ENCODE data around the gene EIF4E.
"Not testable (repeated sequence)": the region's sequence is repeated elsewhere in the genome, so short reads cannot be mapped to it uniquely, and the experiment has no call there.

EIF4E gene

GRCh38 chr4:98833384-98833783, 95.5 kb downstream of the EIF4E start:
- DNase-seq (ENCODE audit: low read depth in 1 of 2, low spot score in 1 of 2), result no peak
- no peak overlapping the region for H3K4me3 ChIP-seq (replicated peaks; ENCODE audit: insufficient read depth, low read length)
- H3K27ac ChIP-seq (replicated peaks), result no peak overlapping the region
- H3K27me3 ChIP-seq (ENCODE audit: insufficient read depth, poor library complexity, severe bottlenecking), result no peaks in the 10 kb centered on the region
- no peak for TF ChIP-seq CTCF (IDR thresholded peaks at IDR 0.05; ENCODE audit: insufficient read depth, low read length)
- TF ChIP-seq SPI1 (IDR thresholded peaks at IDR 0.05; ENCODE audit: borderline replicate concordance, low read depth), result no peak
- no peak for TF ChIP-seq POLR2AphosphoS5 (IDR thresholded peaks at IDR 0.05; ENCODE audit: low read depth)
- no peak for TF ChIP-seq GABPA (IDR thresholded peaks at IDR 0.05; ENCODE audit: low read depth)
- no peak for TF ChIP-seq REST (IDR thresholded peaks at IDR 0.05; ENCODE audit: insufficient replicate concordance, low read depth)

- H3K27ac ChIP-seq (replicated peaks); DNase-seq (ENCODE audit: low read depth in 1 of 2, low spot score in 1 of 2); H3K27me3 ChIP-seq (ENCODE audit: insufficient read depth, poor library complexity, severe bottlenecking); H3K4me3 ChIP-seq (replicated peaks; ENCODE audit: insufficient read depth, low read length): not testable (repeated sequence)
These were observed 97.9 kb downstream of the EIF4E start for GRCh38 chr4:98831036-98831435.

Measured in HL-60 (cell line).